Right lobe of liver (tissue), 4 donors: Measurements from ENCODE around the gene TAF11L5.

Experiments
- CTCF ChIP-seq, 4 donors: fragments of 200-600 bp in 3 of 4; fragments of 450-650 bp in 1 of 4; IDR thresholded peaks; one replicate each; pipeline versions ENCODE4 v1.5.1 to v1.8.0; 2016 to 2022; ENCODE audit warnings: antibody characterized with exemption in 4 of 4, mild to moderate bottlenecking in 2 of 4
- POLR2A ChIP-seq: fragments of 450-650 bp; IDR thresholded peaks from one replicate; pipeline ENCODE4 v1.6.1; 2017; ENCODE audit warnings: antibody characterized with exemption, mild to moderate bottlenecking
- donor health status: DM: no; HTN: no; CAD: no.
- donor health status: DM: no; HTN: no; CAD: no.
- donor health status: DM: no; HTN: yes; CAD: no.

- no peak for TF ChIP-seq CTCF (IDR thresholded peaks at IDR 0.05)
- TF ChIP-seq POLR2A, result no peak
Observed at GRCh38 chr5:17487174-17487512, 37.9 kb upstream of the TAF11L5 start.
